Measurements from ENCODE around the gene SMIM1. TPM values are rescaled to one million over a fixed set of nuclear protein-coding genes. Genes with fewer than 3 reads are reported as not detected.

The SMIM1 gene
- total and polyA plus RNA-seq, 9 of the 15 experiments (the other 6 are each of a cell fraction or from before 2014, with no cell fraction given): 2.3 to 125 (median 24.3) TPM

DNA sequence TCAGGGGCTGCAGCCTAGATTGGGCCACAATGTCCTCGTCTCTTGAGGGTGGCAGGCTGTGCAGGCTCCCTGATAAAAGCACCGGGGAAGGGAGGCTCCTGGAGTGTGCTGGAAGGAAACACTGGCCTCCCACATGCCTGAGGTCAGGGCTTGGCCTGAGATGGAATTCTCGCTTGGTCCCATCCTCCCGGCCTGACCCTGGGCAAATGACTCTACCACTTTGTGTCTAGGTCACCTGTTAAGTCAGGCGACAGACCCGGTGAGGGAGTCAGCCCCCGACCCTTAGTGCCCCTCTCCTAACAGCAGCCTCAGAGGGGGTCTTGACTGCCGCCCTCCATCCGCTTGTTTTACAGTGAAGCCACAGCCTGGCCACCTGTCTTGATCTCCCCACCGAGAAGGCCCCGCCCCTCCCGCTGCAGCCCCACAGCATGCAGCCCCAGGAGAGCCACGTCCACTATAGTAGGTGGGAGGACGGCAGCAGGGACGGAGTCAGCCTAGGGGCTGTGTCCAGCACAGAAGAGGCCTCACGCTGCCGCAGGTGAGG is 2.5 kb downstream of the SMIM1 start (continued):
- TF ChIP-seq NELFE (IDR thresholded peaks at IDR 0.05; ENCODE audit: insufficient read depth, insufficient read length): no peak
- no peak for TF ChIP-seq TAF9B (IDR thresholded peaks at IDR 0.05; ENCODE audit: partially characterized antibody)
- no peak for TF ChIP-seq YBX1 (IDR thresholded peaks at IDR 0.05)
- TF ChIP-seq ZBTB43 (CRISPR knock-in tag; IDR thresholded peaks at IDR 0.05): no peak; the same call in 1 of the 2 replicates
- TF ChIP-seq ZNF212 (CRISPR knock-in tag; IDR thresholded peaks at IDR 0.05): no peak
- TF ChIP-seq HNRNPH1 (optimal IDR thresholded peaks at IDR 0.05; ENCODE audit: low read depth, low read length): no peak
- TF ChIP-seq RREB1 (CRISPR knock-in tag; IDR thresholded peaks at IDR 0.05): peak; percentile 78
- peak; percentile 82 for TF ChIP-seq MGA (IDR thresholded peaks at IDR 0.05)
